H9 (cell line): ENCODE measurements around the gene ATF4. TPM values are rescaled to one million over a fixed set of nuclear protein-coding genes. Genes with fewer than 3 reads are reported as not detected.

Source experiments
- DNase-seq: peaks from one replicate; pipeline ENCODE4 v3.0.0-alpha.2; 2017
- H2AFZ ChIP-seq: one replicate; pipeline ENCODE4 v1.6.1; 2013; ENCODE audit warnings: mild to moderate bottlenecking, low read length, control low read depth, moderate library complexity
- H2AK5ac ChIP-seq: 2 replicates; pipeline ENCODE4 v1.6.1; 2013; ENCODE audit warnings: low read length, control low read depth, mixed read lengths; ENCODE audit not compliant: insufficient read length
- H2BK120ac ChIP-seq: one replicate; pipeline ENCODE4 v1.6.1; 2013; ENCODE audit warnings: low read depth, mild to moderate bottlenecking, low read length, control low read depth, inconsistent platforms; ENCODE audit not compliant: poor library complexity, severe bottlenecking
- H2BK12ac ChIP-seq: 2 replicates; pipeline ENCODE4 v1.6.1; 2013; ENCODE audit warnings: low read length, control low read depth, mixed read lengths, low read depth; ENCODE audit not compliant: insufficient read length
- H2BK15ac ChIP-seq: 2 replicates; pipeline ENCODE4 v1.6.1; 2013; ENCODE audit warnings: low read depth, low read length, control low read depth
- H2BK20ac ChIP-seq: one replicate; pipeline ENCODE4 v1.6.1; 2013; ENCODE audit warnings: low read depth, mild to moderate bottlenecking, low read length, control low read depth, inconsistent platforms; ENCODE audit not compliant: poor library complexity, severe bottlenecking
- H2BK5ac ChIP-seq: 2 replicates; pipeline ENCODE4 v1.6.1; 2013; ENCODE audit warnings: low read length, control low read depth, mixed read lengths; ENCODE audit not compliant: insufficient read length
- H3K14ac ChIP-seq: 2 replicates; pipeline ENCODE4 v1.6.1; 2013; ENCODE audit warnings: low read length, control low read depth; ENCODE audit not compliant: insufficient read depth
- H3K18ac ChIP-seq: 2 replicates; pipeline ENCODE4 v1.6.1; 2013; ENCODE audit warnings: low read depth, mild to moderate bottlenecking, mixed read lengths, low read length, control low read depth; ENCODE audit not compliant: insufficient read length
- H3K23ac ChIP-seq: 2 replicates; pipeline ENCODE4 v1.6.1; 2013; ENCODE audit warnings: low read length, control low read depth, mixed read lengths, low read depth; ENCODE audit not compliant: insufficient read length
- H3K23me2 ChIP-seq: 2 replicates; pipeline ENCODE4 v1.6.1; 2013; ENCODE audit warnings: low read depth, mild to moderate bottlenecking, mixed read lengths, low read length, control low read depth; ENCODE audit not compliant: insufficient read length, poor library complexity, severe bottlenecking
- H3K27ac ChIP-seq: 2 replicates; pipeline ENCODE4 v1.5.1; 2013; ENCODE audit warnings: low read length, control low read depth, mixed read lengths, low read depth; ENCODE audit not compliant: insufficient read length
- H3K27me3 ChIP-seq: 2 replicates; pipeline ENCODE4 v1.6.1; 2013; ENCODE audit warnings: low read length, control low read depth, inconsistent platforms; ENCODE audit not compliant: insufficient read depth
- H3K4ac ChIP-seq: 2 replicates; pipeline ENCODE4 v1.6.1; 2013; ENCODE audit warnings: low read depth, mild to moderate bottlenecking, control low read depth, inconsistent platforms, low read length, moderate library complexity
- H3K4me1 ChIP-seq: 2 replicates; pipeline ENCODE4 v1.6.1; 2013; ENCODE audit warnings: low read length, control low read depth, inconsistent platforms; ENCODE audit not compliant: insufficient read depth
- H3K4me2 ChIP-seq: 2 replicates; pipeline ENCODE4 v1.6.1; 2013; ENCODE audit warnings: low read length, control low read depth, mixed read lengths; ENCODE audit not compliant: insufficient read length, insufficient read depth
- H3K56ac ChIP-seq: 2 replicates; pipeline ENCODE4 v1.6.1; 2013; ENCODE audit warnings: low read depth, mild to moderate bottlenecking, mixed read lengths, low read length, control low read depth; ENCODE audit not compliant: insufficient read length
- H3K79me1 ChIP-seq: 2 replicates; pipeline ENCODE4 v1.6.1; 2013; ENCODE audit warnings: low read depth, mild to moderate bottlenecking, moderate library complexity, low read length, control low read depth, inconsistent platforms; ENCODE audit not compliant: insufficient read depth, poor library complexity, severe bottlenecking
- H3K79me2 ChIP-seq: 2 replicates; pipeline ENCODE4 v1.6.1; 2013; ENCODE audit warnings: low read length, control low read depth, inconsistent platforms; ENCODE audit not compliant: insufficient read depth
- H3K9ac ChIP-seq: 2 replicates; pipeline ENCODE4 v1.6.1; 2013; ENCODE audit warnings: low read length, control low read depth, mixed read lengths; ENCODE audit not compliant: insufficient read length; ENCODE audit errors: extremely low read depth
- H3K9me3 ChIP-seq: one replicate; pipeline ENCODE4 v1.6.1; 2013; ENCODE audit warnings: low read depth, low read length, inconsistent platforms; ENCODE audit not compliant: control insufficient read depth
- H3T11ph ChIP-seq: one replicate; pipeline ENCODE4 v1.6.1; 2013; ENCODE audit warnings: mild to moderate bottlenecking, low read length, control low read depth, inconsistent platforms
- H4K20me1 ChIP-seq: one replicate; pipeline ENCODE4 v1.6.1; 2013; ENCODE audit not compliant: control insufficient read depth, insufficient read length, insufficient read depth
- H4K5ac ChIP-seq: 2 replicates; pipeline ENCODE4 v1.6.1; 2013; ENCODE audit warnings: low read depth, mild to moderate bottlenecking, mixed read lengths, low read length, control low read depth; ENCODE audit not compliant: insufficient read length
- H4K8ac ChIP-seq: replicated peaks from 2 replicates; pipeline ENCODE4 v1.6.1; 2013; ENCODE audit warnings: low read length, control low read depth, mixed read lengths, low read depth; ENCODE audit not compliant: insufficient read length
- H4K91ac ChIP-seq: 2 replicates; pipeline ENCODE4 v1.6.1; 2013; ENCODE audit warnings: low read depth, mild to moderate bottlenecking, moderate library complexity, mixed read lengths, low read length, control low read depth; ENCODE audit not compliant: insufficient read length
- H3K27ac Mint-ChIP-seq, 3 experiments: 2 replicates in 2 of 3; 3 replicates in 1 of 3; pipeline ENCODE4 v1.8.0; 2020 to 2021; ENCODE audit warnings: mixed read lengths in 3 of 3, mild to moderate bottlenecking in 1 of 3, moderate library complexity in 1 of 3
- H3K27me3 Mint-ChIP-seq: 2 replicates; pipeline ENCODE4 v1.8.0; 2021; ENCODE audit warnings: low read depth, mild to moderate bottlenecking, moderate library complexity, mixed read lengths
- H3K36me3 Mint-ChIP-seq, 3 experiments: 2 replicates in 2 of 3; 3 replicates in 1 of 3; pipeline ENCODE4 v1.8.0; 2020 to 2021; ENCODE audit warnings: low read depth in 3 of 3, mixed read lengths in 3 of 3; ENCODE audit not compliant: insufficient read depth in 1 of 3
- H3K4me1 Mint-ChIP-seq, 2 experiments: 2 replicates each; pipeline ENCODE4 v1.8.0; 2020; ENCODE audit warnings: mixed read lengths in 2 of 2
- H3K4me3 Mint-ChIP-seq, 2 experiments: 2 replicates in 1 of 2; 3 replicates in 1 of 2; pipeline ENCODE4 v1.8.0; 2020 to 2021; ENCODE audit warnings: mild to moderate bottlenecking in 2 of 2, mixed read lengths in 2 of 2, moderate library complexity in 1 of 2
- H3K9me3 Mint-ChIP-seq, 2 experiments: 2 replicates in 1 of 2; 3 replicates in 1 of 2; pipeline ENCODE4 v1.8.0; 2020; ENCODE audit warnings: mild to moderate bottlenecking in 2 of 2, mixed read lengths in 2 of 2, moderate library complexity in 1 of 2
- CTCF ChIP-seq: fragments of 200-600 bp; sonication (generic); conservative IDR thresholded peaks from 3 replicates; pipeline ENCODE4 v1.8.0; 2021; ENCODE audit warnings: antibody characterized with exemption, mild to moderate bottlenecking
- WGBS: extraction: QIAGEN DNeasy Blood & Tissue Kit; methylation state at CpG from one replicate; pipeline ENCODE4 v1.1.7; 2013; ENCODE audit warnings: missing lambda C conversion rate, low lambda C conversion rate, mixed read lengths; ENCODE audit not compliant: insufficient read length; ENCODE audit errors: extremely low coverage; 5-methylcytosine and 5-hydroxymethylcytosine counted together
- total RNA-seq: library from RNA; stranded (reverse); gene quantifications from 2 replicates; pipeline ENCODE4 v1.2.1, GENCODE V29; 2021

ATF4 gene
- total RNA-seq, 1 experiment from 2014 or later = 455 TPM

GRCh38 chr22:39536711-39537110 is 16.3 kb downstream of the ATF4 start:
- Histone ChIP-seq H3K4ac (no peak overlapping the region), H3T11ph (no peak overlapping the region), H3K9me3 (no peaks in the 10 kb centered on the region), H3K27me3 (no peaks in the 10 kb centered on the region), H2AFZ (no peak overlapping the region), H4K91ac (no peak overlapping the region), H4K8ac (no peak overlapping the region), H2BK5ac (no peak overlapping the region), H3K79me2 (peaks cover 2% of the 10 kb centered on the region; the same call in 1 of the 2 replicates), H3K9ac (no peak overlapping the region), H3K23ac (no peak overlapping the region), H2BK12ac (no peak overlapping the region), H3K14ac (no peak overlapping the region), H4K20me1 (no peaks in the 10 kb centered on the region), H2AK5ac (no peak overlapping the region), H2BK15ac (no peak overlapping the region), H2BK120ac (no peak overlapping the region), H3K4me2 (no peak overlapping the region), H3K27ac (no peak overlapping the region), H3K4me1 (no peaks in the 10 kb centered on the region; the same call in 1 of the 2 replicates), H3K56ac (no peak overlapping the region), H2BK20ac (no peak overlapping the region), H3K79me1 (no peaks in the 10 kb centered on the region), H3K18ac (no peak overlapping the region), H4K5ac (no peak overlapping the region), H3K23me2 (peaks cover 4% of the 10 kb centered on the region)
- no peak overlapping the region for H3K27ac Mint-ChIP-seq
- peaks cover 30 to 37% of the 10 kb centered on the region in 2 experiments for H3K4me1 Mint-ChIP-seq
- no peaks in the 10 kb centered on the region; a peak in 1 of 5 replicates for H3K9me3 Mint-ChIP-seq
- 0 out of 7 replicates have a peak, but pooled peaks cover 0 to 5% (median 0%) of the 10 kb centered on the region in 3 experiments for H3K36me3 Mint-ChIP-seq
- H3K4me3 Mint-ChIP-seq = no peak overlapping the region; a peak in 1 of 5 replicates
- peaks cover 7% of the 10 kb centered on the region for H3K27me3 Mint-ChIP-seq
- TF ChIP-seq CTCF = no peak
- DNase-seq = no peak
- WGBS = no CpG with 5 or more reads among the region's 8 CpGs
